Neural cell (in vitro differentiated cells): ENCODE results near the gene INPP5A. TPM values are rescaled to one million over a fixed set of nuclear protein-coding genes. Genes with fewer than 3 reads are reported as not detected.

Source experiments
- H2AFZ ChIP-seq: fragments of 200-600, 300-800 bp; sonication (generic), shearing (Covaris generic); 2 replicates; pipeline ENCODE4 v1.6.0; 2014; ENCODE audit warnings: low read depth, mild to moderate bottlenecking, antibody characterized with exemption, low read length, moderate library complexity
- H3F3A ChIP-seq: fragments of 200-600 bp; shearing (Covaris generic); 2 replicates; pipeline ENCODE4 v1.6.1; 2016; ENCODE audit warnings: mild to moderate bottlenecking, moderate library complexity, mixed read lengths, antibody characterized with exemption, low read length; ENCODE audit not compliant: insufficient read depth, poor library complexity, severe bottlenecking
- H3K27ac ChIP-seq: fragments of 200-600, 300-800 bp; sonication (generic), shearing (Covaris generic); 2 replicates; pipeline ENCODE4 v1.5.1; 2014; ENCODE audit warnings: mild to moderate bottlenecking, low read length, moderate library complexity
- H3K27me3 ChIP-seq: fragments of 300-800, 200-600 bp; sonication (generic), shearing (Covaris generic); 2 replicates; pipeline ENCODE4 v1.6.0; 2014; ENCODE audit warnings: mild to moderate bottlenecking, low read depth, low read length, moderate library complexity; ENCODE audit not compliant: insufficient read depth
- H3K36me3 ChIP-seq: fragments of 300-800, 200-600 bp; sonication (generic), shearing (Covaris generic); 2 replicates; pipeline ENCODE4 v1.5.1; 2014; ENCODE audit warnings: mild to moderate bottlenecking, antibody characterized with exemption, low read length, moderate library complexity; ENCODE audit not compliant: insufficient read depth
- H3K4me2 ChIP-seq: fragments of 300-800, 200-600 bp; sonication (generic), shearing (Covaris generic); 2 replicates; pipeline ENCODE4 v1.6.0; 2014; ENCODE audit warnings: mild to moderate bottlenecking, low read length
- H3K4me3 ChIP-seq: fragments of 300-800, 200-600 bp; sonication (generic), shearing (Covaris generic); 2 replicates; pipeline ENCODE4 v1.5.1; 2014; ENCODE audit warnings: mild to moderate bottlenecking, low read length, moderate library complexity
- H3K79me2 ChIP-seq: fragments of 200-600 bp; shearing (Covaris generic); replicated peaks from 2 replicates; pipeline ENCODE4 v1.6.0; 2014; ENCODE audit warnings: mild to moderate bottlenecking, low read length, moderate library complexity; ENCODE audit not compliant: insufficient read depth
- H3K9ac ChIP-seq: fragments of 300-800, 200-600 bp; sonication (generic), shearing (Covaris generic); 2 replicates; pipeline ENCODE4 v1.6.1; 2016; ENCODE audit warnings: mild to moderate bottlenecking, low read length, mixed read lengths
- H3K9me2 ChIP-seq: fragments of 200-600 bp; shearing (Covaris generic); 2 replicates; pipeline ENCODE4 v1.6.1; 2016; ENCODE audit warnings: mild to moderate bottlenecking, low read length, mixed read lengths; ENCODE audit not compliant: insufficient read depth
- H3K9me3 ChIP-seq: fragments of 200-600, 300-800 bp; sonication (generic), shearing (Covaris generic); 2 replicates; pipeline ENCODE4 v1.6.1; 2016; ENCODE audit warnings: mild to moderate bottlenecking, mixed run types, low read length, moderate library complexity, mixed read lengths
- H4K20me1 ChIP-seq: fragments of 200-600 bp; shearing (Covaris generic); 2 replicates; pipeline ENCODE4 v1.6.1; 2016; ENCODE audit warnings: mild to moderate bottlenecking, mixed run types; ENCODE audit not compliant: insufficient read depth
- CTCF ChIP-seq: fragments of 450-650 bp; IDR thresholded peaks from 2 replicates; pipeline ENCODE4 v1.5.1; 2014; ENCODE audit warnings: antibody characterized with exemption, mild to moderate bottlenecking, moderate library complexity; ENCODE audit not compliant: poor library complexity, severe bottlenecking
- EP300 ChIP-seq: fragments of 450-650 bp; conservative IDR thresholded peaks from 2 replicates; pipeline ENCODE4 v1.6.1; 2014; ENCODE audit warnings: antibody characterized with exemption, mild to moderate bottlenecking, moderate library complexity; ENCODE audit not compliant: poor library complexity, severe bottlenecking
- EZH2 ChIP-seq: fragments of 200-600, 300-800 bp; shearing (Covaris generic), sonication (generic); IDR thresholded peaks from 2 replicates; pipeline ENCODE4 v1.6.1; 2014; ENCODE audit warnings: antibody characterized with exemption, low read length, borderline replicate concordance, mild to moderate bottlenecking; ENCODE audit not compliant: insufficient read depth, poor library complexity, severe bottlenecking
- MXI1 ChIP-seq: fragments of 450-650 bp; conservative IDR thresholded peaks from 2 replicates; pipeline ENCODE4 v1.6.1; 2014; ENCODE audit warnings: antibody characterized with exemption, mild to moderate bottlenecking; ENCODE audit not compliant: poor library complexity, severe bottlenecking
- POLR2AphosphoS5 ChIP-seq: IDR thresholded peaks from 2 replicates; pipeline ENCODE4 v1.6.1; 2012
- RAD21 ChIP-seq: fragments of 450-650 bp; conservative IDR thresholded peaks from 2 replicates; pipeline ENCODE4 v1.6.1; 2014; ENCODE audit warnings: antibody characterized with exemption, mild to moderate bottlenecking, moderate library complexity
- SMC3 ChIP-seq: fragments of 450-650 bp; conservative IDR thresholded peaks from 2 replicates; pipeline ENCODE4 v1.6.1; 2014; ENCODE audit warnings: antibody characterized with exemption, mild to moderate bottlenecking, moderate library complexity; ENCODE audit not compliant: poor library complexity
- TAF1 ChIP-seq: IDR thresholded peaks from 2 replicates; pipeline ENCODE4 v1.6.1; 2012; ENCODE audit warnings: low read depth
- polyA plus RNA-seq: library from polyadenylated mRNA; depleted of rRNA; stranded (reverse); fragments of >200 nt; gene quantifications from 2 replicates; pipeline ENCODE4 v1.2.3, GENCODE V29; 2014
- TF ChIP-seq, protein P1 (sequence below): IDR thresholded peaks from 2 replicates; pipeline ENCODE4 v1.6.1; 2012; ENCODE audit warnings: borderline replicate concordance

Gene INPP5A
- polyA plus RNA-seq, 1 donor from 2014 or later, result 48.8 TPM

DNA sequence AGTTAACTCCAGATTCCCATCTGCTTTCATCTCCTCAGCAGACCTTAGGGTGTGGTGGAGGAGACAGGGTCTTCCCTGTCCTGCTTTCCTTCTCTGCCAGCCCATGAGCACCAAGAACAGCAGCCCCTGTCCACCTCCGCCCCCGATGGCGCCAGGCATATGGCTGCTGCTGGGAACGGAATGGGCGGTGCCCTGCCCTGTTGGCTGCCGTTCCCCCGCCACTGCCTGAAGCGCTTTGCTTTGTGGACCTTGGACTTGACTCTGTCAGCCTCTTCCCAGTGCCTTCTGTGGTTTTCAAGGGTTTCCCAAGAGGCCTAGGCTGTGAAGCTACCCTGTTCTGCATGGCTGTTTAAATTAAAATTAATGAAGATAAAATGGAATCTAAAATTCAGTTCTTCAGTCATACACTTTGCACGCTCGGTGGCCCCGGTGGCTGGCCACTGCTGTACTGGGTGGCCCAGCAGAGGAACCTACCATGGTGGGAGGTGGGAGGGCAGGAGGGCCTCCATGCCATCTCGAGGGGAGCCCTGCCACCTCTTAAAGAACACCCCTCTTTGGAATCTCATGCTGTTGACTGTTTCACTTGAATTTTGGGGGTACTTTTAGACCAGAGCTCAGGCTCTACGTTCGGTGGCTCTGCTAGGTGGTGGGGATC, 169.7 kb downstream of the INPP5A start:
- no peak overlapping the region for H3K9ac ChIP-seq

DNA sequence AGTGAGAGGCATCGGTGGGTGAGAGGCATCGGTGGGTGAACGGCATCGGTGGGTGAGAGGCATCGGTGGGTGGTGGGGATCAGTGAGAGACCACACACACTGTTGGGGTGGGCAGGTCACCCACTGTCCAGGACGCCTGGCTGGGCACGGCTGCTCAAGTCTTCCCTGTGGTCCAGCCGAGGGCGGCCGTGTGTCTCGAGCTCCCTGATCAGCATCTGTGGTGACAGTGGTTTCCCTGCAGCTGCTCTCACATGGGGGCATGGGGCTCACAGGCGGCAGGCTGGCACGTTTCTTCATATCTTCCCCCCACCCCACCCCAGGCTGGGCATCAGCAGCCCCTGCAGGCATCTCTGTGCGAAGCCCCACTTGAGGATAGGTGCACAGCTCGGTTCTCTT, 170.2 kb downstream of the INPP5A start:
- Histone ChIP-seq H3K4me2 (no peak overlapping the region), H3K4me3 (no peak overlapping the region), H3K9me2 (no peaks in the 10 kb centered on the region), H3K9ac (no peak overlapping the region), H3K9me3 (peaks cover 16% of the 10 kb centered on the region), H3K36me3 (no peaks in the 10 kb centered on the region), H3F3A (no peaks in the 10 kb centered on the region), H3K27me3 (peaks cover 7% of the 10 kb centered on the region), H3K27ac (no peak overlapping the region), H4K20me1 (no peaks in the 10 kb centered on the region), H3K79me2 (no peaks in the 10 kb centered on the region), H2AFZ (no peak overlapping the region)
- TF ChIP-seq CTCF (no peak), SMC3 (no peak), EP300 (no peak), TAF1 (no peak), POLR2AphosphoS5 (no peak), MXI1 (no peak), RAD21 (no peak)
- TF ChIP-seq, protein P1, sequence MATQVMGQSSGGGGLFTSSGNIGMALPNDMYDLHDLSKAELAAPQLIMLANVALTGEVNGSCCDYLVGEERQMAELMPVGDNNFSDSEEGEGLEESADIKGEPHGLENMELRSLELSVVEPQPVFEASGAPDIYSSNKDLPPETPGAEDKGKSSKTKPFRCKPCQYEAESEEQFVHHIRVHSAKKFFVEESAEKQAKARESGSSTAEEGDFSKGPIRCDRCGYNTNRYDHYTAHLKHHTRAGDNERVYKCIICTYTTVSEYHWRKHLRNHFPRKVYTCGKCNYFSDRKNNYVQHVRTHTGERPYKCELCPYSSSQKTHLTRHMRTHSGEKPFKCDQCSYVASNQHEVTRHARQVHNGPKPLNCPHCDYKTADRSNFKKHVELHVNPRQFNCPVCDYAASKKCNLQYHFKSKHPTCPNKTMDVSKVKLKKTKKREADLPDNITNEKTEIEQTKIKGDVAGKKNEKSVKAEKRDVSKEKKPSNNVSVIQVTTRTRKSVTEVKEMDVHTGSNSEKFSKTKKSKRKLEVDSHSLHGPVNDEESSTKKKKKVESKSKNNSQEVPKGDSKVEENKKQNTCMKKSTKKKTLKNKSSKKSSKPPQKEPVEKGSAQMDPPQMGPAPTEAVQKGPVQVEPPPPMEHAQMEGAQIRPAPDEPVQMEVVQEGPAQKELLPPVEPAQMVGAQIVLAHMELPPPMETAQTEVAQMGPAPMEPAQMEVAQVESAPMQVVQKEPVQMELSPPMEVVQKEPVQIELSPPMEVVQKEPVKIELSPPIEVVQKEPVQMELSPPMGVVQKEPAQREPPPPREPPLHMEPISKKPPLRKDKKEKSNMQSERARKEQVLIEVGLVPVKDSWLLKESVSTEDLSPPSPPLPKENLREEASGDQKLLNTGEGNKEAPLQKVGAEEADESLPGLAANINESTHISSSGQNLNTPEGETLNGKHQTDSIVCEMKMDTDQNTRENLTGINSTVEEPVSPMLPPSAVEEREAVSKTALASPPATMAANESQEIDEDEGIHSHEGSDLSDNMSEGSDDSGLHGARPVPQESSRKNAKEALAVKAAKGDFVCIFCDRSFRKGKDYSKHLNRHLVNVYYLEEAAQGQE, result no peak

More for the DNA sequence above, 169.7 kb downstream of the INPP5A start:
- no peak overlapping the region for H3K4me3 ChIP-seq
- no peak overlapping the region for H2AFZ ChIP-seq
- no peaks in the 10 kb centered on the region for H3K9me2 ChIP-seq
- H3K9me3 ChIP-seq, result peaks cover 16% of the 10 kb centered on the region
- no peaks in the 10 kb centered on the region for H3K36me3 ChIP-seq
- peaks cover 6% of the 10 kb centered on the region for H3K27me3 ChIP-seq
- no peaks in the 10 kb centered on the region for H4K20me1 ChIP-seq
- TF ChIP-seq TAF1 (no peak), EZH2 (no peak), CTCF (no peak), EP300 (no peak), RAD21 (no peak), POLR2AphosphoS5 (no peak), MXI1 (no peak), SMC3 (no peak)
- TF ChIP-seq, protein P1, result no peak
- H3F3A ChIP-seq, result no peaks in the 10 kb centered on the region
- no peak overlapping the region for H3K4me2 ChIP-seq
- H3K27ac ChIP-seq, result no peak overlapping the region
- H3K79me2 ChIP-seq, result no peaks in the 10 kb centered on the region
